Subcutaneous adipose tissue (tissue), 4 donors: ENCODE data around the gene ZNF444. TPM values are rescaled to one million over a fixed set of nuclear protein-coding genes. Genes with fewer than 3 reads are reported as not detected.

Experiments used
- CTCF ChIP-seq: fragments of 450-650 bp; IDR thresholded peaks from one replicate; pipeline ENCODE4 v1.5.1; 2016; ENCODE audit warnings: low read depth, mild to moderate bottlenecking, control low read depth, antibody characterized with exemption, moderate library complexity
- total RNA-seq, 4 donors: library from RNA; depleted of rRNA; stranded (reverse); fragments of >200 nt; gene quantifications; one replicate each; pipeline ENCODE4 v1.1.0, GENCODE V29; 2016

The ZNF444 gene
- total RNA-seq, 4 donors from 2014 or later, result 5.4 to 35.6 (median 11.3) TPM

DNA sequence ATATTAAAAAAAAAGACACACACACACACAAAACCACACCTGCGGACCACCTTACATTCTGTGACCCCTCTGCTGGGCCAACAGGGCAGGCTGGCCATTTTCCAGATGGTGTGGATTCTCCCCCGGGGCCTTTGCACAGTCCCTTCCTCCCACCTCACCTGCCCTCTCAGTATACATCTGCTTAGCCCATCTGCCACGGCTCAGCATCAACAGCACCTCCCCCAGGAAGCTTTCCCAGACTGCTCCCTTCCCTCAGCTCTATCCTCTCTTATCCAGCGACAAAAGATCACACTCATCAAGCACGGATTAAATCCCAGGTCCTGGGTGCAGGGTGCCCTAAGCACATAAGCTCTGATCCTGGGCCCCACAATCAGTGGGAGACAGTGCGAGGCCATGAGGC lies 24.5 kb upstream of the ZNF444 start:
- no peak for TF ChIP-seq CTCF

DNA sequence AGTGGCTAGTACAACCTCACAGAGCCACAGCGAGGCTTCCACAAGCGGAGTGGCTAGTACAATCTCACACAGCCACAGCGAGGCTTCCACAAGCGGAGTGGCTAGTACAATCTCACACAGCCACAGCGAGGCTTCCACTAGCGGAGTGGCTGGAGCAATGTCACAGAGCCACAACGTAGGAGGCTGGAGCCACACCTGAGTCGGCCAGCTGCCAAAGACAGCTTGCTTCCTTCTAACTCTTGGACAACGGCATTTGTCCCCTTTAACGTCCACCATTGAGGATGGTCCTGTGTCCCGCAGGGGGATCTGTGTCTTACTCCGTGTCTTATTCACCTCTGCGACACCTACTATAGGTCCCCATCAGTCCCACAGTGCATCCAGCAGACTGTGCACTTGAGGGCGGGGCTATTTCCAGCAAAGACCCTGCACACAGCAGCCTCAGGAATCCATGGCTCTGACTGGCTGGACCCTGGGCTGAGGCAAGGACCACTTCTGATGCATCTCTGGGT lies 23.7 kb upstream of the ZNF444 start:
- TF ChIP-seq CTCF, result no peak

GRCh38 chr19:56117889-56118288 lies 23.2 kb upstream of the ZNF444 start:
- no peak for TF ChIP-seq CTCF

DNA sequence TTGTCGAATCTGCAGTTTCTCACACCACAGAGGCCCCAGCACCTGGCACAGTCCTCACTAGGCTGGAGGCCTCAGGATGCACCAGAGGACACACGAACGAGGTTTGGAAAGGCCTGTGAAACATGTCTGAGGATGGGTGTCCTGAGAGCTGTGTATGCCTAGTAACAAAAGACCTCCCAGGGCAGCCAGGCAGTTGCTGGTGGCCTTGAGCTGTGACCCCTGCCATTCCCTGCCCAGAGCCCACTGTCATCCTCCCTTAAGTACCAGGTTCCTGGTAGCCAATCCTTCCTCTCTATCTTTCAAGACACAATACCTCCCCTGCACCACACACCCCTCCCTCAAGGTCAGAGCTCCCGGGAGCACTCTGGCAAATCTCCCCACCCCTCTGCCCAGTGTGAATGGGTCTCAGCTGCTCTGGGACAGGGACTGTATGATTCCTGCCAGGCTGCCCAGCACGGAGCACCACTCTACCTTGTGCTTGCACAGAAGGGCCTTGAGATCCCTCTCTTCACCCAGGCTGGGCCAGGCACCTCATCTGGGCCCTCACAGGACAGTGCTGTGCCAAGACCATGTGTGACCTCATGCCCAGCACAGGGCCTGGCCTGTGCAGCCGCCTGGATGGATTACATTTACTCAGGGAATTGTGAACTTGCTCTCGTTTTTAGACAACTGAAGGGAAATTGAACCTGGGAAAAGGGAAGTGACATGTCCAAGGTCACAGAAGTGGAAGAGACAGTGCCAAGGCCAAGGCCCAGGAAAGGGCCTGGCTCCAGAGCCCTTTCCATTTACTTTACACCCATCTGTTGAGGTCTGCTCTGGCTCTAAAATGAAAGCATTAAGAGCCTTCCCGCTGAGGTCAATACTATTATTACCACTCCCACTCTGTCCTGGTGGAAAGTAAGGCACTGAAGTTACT lies 22.2 kb upstream of the ZNF444 start:
- no peak for TF ChIP-seq CTCF

DNA sequence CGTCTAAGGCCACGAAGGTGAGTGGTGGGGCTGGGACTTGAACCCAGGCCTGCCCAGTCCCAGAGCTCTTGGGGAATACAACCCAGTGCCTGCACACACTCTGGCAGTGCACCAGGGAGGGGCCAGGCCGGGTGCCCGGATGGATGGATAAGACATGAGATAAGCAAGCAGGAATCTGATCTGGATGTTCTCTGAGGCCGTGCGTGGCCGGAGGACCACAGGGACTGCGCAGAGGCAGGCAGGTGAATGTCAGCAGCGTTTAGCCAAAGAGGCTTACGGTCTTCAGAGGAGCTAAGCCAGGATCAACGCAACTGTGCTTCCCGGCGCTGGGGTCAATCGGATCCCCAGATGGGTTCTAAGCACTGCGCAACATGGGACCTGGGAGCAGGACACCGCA lies 21.5 kb upstream of the ZNF444 start:
- no peak for TF ChIP-seq CTCF

GRCh38 chr19:56120002-56120370 lies 21.1 kb upstream of the ZNF444 start:
- TF ChIP-seq CTCF, result no peak

- TF ChIP-seq CTCF, result no peak
Observed at GRCh38 chr19:56120371-56121179, 20.5 kb upstream of the ZNF444 start.
